Measurements from ENCODE around the gene C20orf141.

Gene C20orf141

GRCh38 chr20:2845607-2846006 is 30.8 kb downstream of the C20orf141 start:
- in situ Hi-C loops (cut with MboI; ENCODE audit: low sequenced_read_pairs): no loop called here

- in situ Hi-C loops (cut with MboI; ENCODE audit: low sequenced_read_pairs): no loop called here
Observed at GRCh38 chr20:2846698-2847097, 31.9 kb downstream of the C20orf141 start.

GRCh38 chr20:2847802-2848201 is 33.0 kb downstream of the C20orf141 start:
- in situ Hi-C loops (cut with MboI; ENCODE audit: low sequenced_read_pairs): no loop called here

- in situ Hi-C loops (cut with MboI; ENCODE audit: low sequenced_read_pairs): no loop called here
Observed at GRCh38 chr20:2849529-2849928, 34.7 kb downstream of the C20orf141 start.

GRCh38 chr20:2851086-2851485 is 36.3 kb downstream of the C20orf141 start:
- in situ Hi-C loops (cut with MboI; ENCODE audit: low sequenced_read_pairs): no loop called here

- in situ Hi-C loops (cut with MboI; ENCODE audit: low sequenced_read_pairs): no loop called here
Observed at GRCh38 chr20:2858591-2858990, 43.8 kb downstream of the C20orf141 start.

- in situ Hi-C loops (cut with MboI; ENCODE audit: low sequenced_read_pairs): no loop called here
Observed at GRCh38 chr20:2859330-2860121, 44.7 kb downstream of the C20orf141 start.

- in situ Hi-C loops (cut with MboI; ENCODE audit: low sequenced_read_pairs): no loop called here
Observed at GRCh38 chr20:2864626-2865025, 49.8 kb downstream of the C20orf141 start.

- in situ Hi-C loops (cut with MboI; ENCODE audit: low sequenced_read_pairs): no loop called here
Observed at GRCh38 chr20:2865101-2865500, 50.3 kb downstream of the C20orf141 start.

Measured in hTERT RPE-1 (cell line).